K562 (cell line): ENCODE measurements around the gene PDE2A. TPM values are rescaled to one million over a fixed set of nuclear protein-coding genes. Genes with fewer than 3 reads are reported as not detected.
A peak's percentile ranks its signal among the peaks of the same experiment; 100 is the strongest.

Experiments
- ATF7 ChIP-seq: fragments of 450-650 bp; IDR thresholded peaks from 2 replicates; pipeline ENCODE4 v1.7.1; 2014; ENCODE audit warnings: mild to moderate bottlenecking, moderate library complexity
- NCOA4 ChIP-seq: fragments of 450-650 bp; IDR thresholded peaks from 2 replicates; pipeline ENCODE4 v1.6.1; 2018; ENCODE audit warnings: mild to moderate bottlenecking; ENCODE audit not compliant: partially characterized antibody
- NFXL1 ChIP-seq: fragments of 450-650 bp; formaldehyde crosslinking; IDR thresholded peaks from 2 replicates; pipeline ENCODE4 v1.4.0; 2021; ENCODE audit warnings: mild to moderate bottlenecking
- RAD51 ChIP-seq: fragments of 450-650 bp; IDR thresholded peaks from 2 replicates; pipeline ENCODE4 v1.7.1; 2016; ENCODE audit warnings: low read depth, mild to moderate bottlenecking, borderline replicate concordance
- TCFL5 ChIP-seq: fragments of 250-450 bp; sonication (Bioruptor Pico); conservative IDR thresholded peaks from 2 replicates; pipeline ENCODE4 v1.6.1; 2021; ENCODE audit warnings: mild to moderate bottlenecking, moderate library complexity, matching md5 sums
- ZNF146 ChIP-seq: IDR thresholded peaks from one replicate; pipeline ENCODE4 v1.6.1; 2018; ENCODE audit warnings: missing compliant biosample characterization; ENCODE audit not compliant: unreplicated experiment
- ZNF23 ChIP-seq: fragments of 250-450 bp; sonication (Bioruptor Pico); IDR thresholded peaks from 2 replicates; pipeline ENCODE4 v1.4.0; 2020; ENCODE audit warnings: mild to moderate bottlenecking
- polyA plus RNA-seq, 8 experiments: library from polyadenylated mRNA; depleted of rRNA in 4 of 8; stranded (reverse) in 5 of 8; unstranded in 3 of 8; fragments of >200 nt; fragmentation: Nextera tagmentation in 2 of 8; fragmentation: Illumina TruSeq in 1 of 8; extraction: Ambion mirVana in 2 of 8; extraction: Trizol in 1 of 8; gene quantifications; 2 replicates each; pipeline versions ENCODE4 v1.2.1 to v1.2.3, GENCODE V29; 2011 to 2014; ENCODE audit warnings: inconsistent platforms in 1 of 8, missing spikeins in 1 of 8
- total RNA-seq, 7 experiments: library from RNA; depleted of rRNA in 6 of 7; stranded (reverse); fragments of >200 nt in 6 of 7; fragmentation: Illumina TruSeq in 2 of 7; extraction: Trizol in 2 of 7; gene quantifications; 2 replicates each; pipeline versions ENCODE4 v1.2.1 to v1.2.3, GENCODE V29; 2011 to 2021; ENCODE audit warnings: low replicate concordance in 1 of 7
- TF ChIP-seq, protein P1 (sequence below): fragments of 200-800 bp; sonication (Bioruptor generic); IDR thresholded peaks from 2 replicates; pipeline ENCODE4 v1.6.1; 2017; ENCODE audit warnings: missing genetic modification characterization, missing compliant biosample characterization
- TF ChIP-seq, protein P2 (sequence below): sonication (generic); formaldehyde crosslinking; IDR thresholded peaks from 2 replicates; pipeline ENCODE4 v1.8.0; 2023; ENCODE audit warnings: missing genetic modification reagents, mild to moderate bottlenecking, borderline replicate concordance

Gene PDE2A
- total and polyA plus RNA-seq, 9 of the 15 experiments (the other 6 are each of a cell fraction or from before 2014, with no cell fraction given): 0.07 to 15.2 (median 1.6) TPM; not detected in 1

DNA sequence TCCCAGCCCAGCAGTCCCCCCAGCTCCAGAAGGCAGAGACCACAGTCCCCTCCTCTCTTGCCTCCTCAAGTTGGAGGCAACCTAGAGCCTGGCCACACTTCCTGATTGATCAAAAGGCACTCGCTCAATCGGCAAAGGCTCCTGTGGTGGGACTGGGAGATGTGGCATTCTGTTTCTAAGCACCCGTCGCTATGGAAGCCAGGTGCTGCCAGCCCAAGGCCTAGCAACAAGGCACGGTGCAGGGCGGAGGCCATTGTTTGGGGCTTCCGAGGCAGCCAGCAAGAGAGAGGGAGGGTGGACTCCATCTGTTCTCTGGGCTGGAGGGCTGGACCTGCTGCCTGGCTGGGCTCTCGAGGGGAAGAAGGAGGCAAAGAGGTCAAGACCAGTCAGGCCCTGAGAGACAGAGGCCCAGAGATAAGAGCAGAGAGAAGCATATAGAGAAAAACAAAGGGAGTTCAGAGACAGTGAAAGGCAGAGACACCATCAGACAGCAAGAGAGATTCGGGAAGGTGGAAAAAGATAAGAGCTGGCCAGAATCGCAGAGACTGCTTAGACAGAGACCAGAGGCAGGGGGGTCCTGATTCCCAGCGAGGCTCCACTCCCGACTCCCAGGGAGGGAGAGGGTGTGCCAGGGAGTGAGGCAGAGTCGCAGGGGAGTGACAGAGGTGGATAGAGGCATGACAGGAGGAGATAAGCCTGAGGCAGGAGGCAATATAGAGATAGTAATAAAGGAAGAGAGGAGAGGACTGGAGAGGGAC is 21.2 kb downstream of the PDE2A start (continued):
- TF ChIP-seq ZNF146 (CRISPR knock-in tag): no peak
- TF ChIP-seq ATF7: peak; percentile 19; the same call in 1 of the 2 replicates
- no peak for TF ChIP-seq NFXL1 (CRISPR knock-in tag)
- no peak for TF ChIP-seq NCOA4
- TF ChIP-seq RAD51: no peak
- no peak for TF ChIP-seq ZNF23 (CRISPR knock-in tag)
- no peak for TF ChIP-seq TCFL5 (CRISPR knock-in tag)
- TF ChIP-seq, protein P1, sequence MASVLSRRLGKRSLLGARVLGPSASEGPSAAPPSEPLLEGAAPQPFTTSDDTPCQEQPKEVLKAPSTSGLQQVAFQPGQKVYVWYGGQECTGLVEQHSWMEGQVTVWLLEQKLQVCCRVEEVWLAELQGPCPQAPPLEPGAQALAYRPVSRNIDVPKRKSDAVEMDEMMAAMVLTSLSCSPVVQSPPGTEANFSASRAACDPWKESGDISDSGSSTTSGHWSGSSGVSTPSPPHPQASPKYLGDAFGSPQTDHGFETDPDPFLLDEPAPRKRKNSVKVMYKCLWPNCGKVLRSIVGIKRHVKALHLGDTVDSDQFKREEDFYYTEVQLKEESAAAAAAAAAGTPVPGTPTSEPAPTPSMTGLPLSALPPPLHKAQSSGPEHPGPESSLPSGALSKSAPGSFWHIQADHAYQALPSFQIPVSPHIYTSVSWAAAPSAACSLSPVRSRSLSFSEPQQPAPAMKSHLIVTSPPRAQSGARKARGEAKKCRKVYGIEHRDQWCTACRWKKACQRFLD (CRISPR knock-in tag): no peak
- TF ChIP-seq, protein P2, sequence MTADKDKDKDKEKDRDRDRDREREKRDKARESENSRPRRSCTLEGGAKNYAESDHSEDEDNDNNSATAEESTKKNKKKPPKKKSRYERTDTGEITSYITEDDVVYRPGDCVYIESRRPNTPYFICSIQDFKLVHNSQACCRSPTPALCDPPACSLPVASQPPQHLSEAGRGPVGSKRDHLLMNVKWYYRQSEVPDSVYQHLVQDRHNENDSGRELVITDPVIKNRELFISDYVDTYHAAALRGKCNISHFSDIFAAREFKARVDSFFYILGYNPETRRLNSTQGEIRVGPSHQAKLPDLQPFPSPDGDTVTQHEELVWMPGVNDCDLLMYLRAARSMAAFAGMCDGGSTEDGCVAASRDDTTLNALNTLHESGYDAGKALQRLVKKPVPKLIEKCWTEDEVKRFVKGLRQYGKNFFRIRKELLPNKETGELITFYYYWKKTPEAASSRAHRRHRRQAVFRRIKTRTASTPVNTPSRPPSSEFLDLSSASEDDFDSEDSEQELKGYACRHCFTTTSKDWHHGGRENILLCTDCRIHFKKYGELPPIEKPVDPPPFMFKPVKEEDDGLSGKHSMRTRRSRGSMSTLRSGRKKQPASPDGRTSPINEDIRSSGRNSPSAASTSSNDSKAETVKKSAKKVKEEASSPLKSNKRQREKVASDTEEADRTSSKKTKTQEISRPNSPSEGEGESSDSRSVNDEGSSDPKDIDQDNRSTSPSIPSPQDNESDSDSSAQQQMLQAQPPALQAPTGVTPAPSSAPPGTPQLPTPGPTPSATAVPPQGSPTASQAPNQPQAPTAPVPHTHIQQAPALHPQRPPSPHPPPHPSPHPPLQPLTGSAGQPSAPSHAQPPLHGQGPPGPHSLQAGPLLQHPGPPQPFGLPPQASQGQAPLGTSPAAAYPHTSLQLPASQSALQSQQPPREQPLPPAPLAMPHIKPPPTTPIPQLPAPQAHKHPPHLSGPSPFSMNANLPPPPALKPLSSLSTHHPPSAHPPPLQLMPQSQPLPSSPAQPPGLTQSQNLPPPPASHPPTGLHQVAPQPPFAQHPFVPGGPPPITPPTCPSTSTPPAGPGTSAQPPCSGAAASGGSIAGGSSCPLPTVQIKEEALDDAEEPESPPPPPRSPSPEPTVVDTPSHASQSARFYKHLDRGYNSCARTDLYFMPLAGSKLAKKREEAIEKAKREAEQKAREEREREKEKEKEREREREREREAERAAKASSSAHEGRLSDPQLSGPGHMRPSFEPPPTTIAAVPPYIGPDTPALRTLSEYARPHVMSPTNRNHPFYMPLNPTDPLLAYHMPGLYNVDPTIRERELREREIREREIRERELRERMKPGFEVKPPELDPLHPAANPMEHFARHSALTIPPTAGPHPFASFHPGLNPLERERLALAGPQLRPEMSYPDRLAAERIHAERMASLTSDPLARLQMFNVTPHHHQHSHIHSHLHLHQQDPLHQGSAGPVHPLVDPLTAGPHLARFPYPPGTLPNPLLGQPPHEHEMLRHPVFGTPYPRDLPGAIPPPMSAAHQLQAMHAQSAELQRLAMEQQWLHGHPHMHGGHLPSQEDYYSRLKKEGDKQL (CRISPR knock-in tag): no peak
